ENCODE data around the gene RALGAPA2. TPM values are rescaled to one million over a fixed set of nuclear protein-coding genes. Genes with fewer than 3 reads are reported as not detected.

Gene RALGAPA2
- total and polyA plus RNA-seq, 2 of the 13 experiments (the other 11 are each of a cell fraction or from before 2014, with no cell fraction given) = 13.8 to 17.7 TPM

GRCh38 chr20:20473657-20474056, 238.8 kb downstream of the RALGAPA2 start (continued):
- TF ChIP-seq HOMEZ (CRISPR knock-in tag; IDR thresholded peaks at IDR 0.05; ENCODE audit: low read depth) (no peak), HNRNPL (IDR thresholded peaks at IDR 0.05; ENCODE audit: low read depth, low read length) (no peak)

GRCh38 chr20:20472684-20473274, 239.7 kb downstream of the RALGAPA2 start:
- in situ Hi-C loops (cut with HindIII; ENCODE audit: extremely low pct_ligation_motif_present, low pct_unique_long_range_greater_than_20kb) (no loop called here), intact Hi-C loops (cut with micrococcal nuclease; ENCODE audit: unreplicated experiment) (no loop called here)
- 84% methylated on average over 4 of the region's 4 CpGs for WGBS (ENCODE audit: low lambda C conversion rate)
- BruUV-seq (replicated peaks) = no TSS peak
- Histone ChIP-seq H3K27me3 (ENCODE audit: control insufficient read depth in 1 of 2, insufficient read depth in 2 of 2, low read length in 2 of 2) (no peaks in the 10 kb centered on the region), H2AFZ (ENCODE audit: low read length) (no peak overlapping the region), H3K9me3 (ENCODE audit: low read length) (no peaks in the 10 kb centered on the region), H3K27ac (ENCODE audit: extremely low read length, insufficient read depth, low read length) (no peak overlapping the region), H3K79me2 (ENCODE audit: insufficient read depth, low read length) (no peaks in the 10 kb centered on the region), H3K9ac (ENCODE audit: insufficient read depth, low read depth, low read length) (no peak overlapping the region), H3K36me3 (replicated peaks in 1 of 2; ENCODE audit: control insufficient read depth in 1 of 2, insufficient read depth in 2 of 2, low read length in 2 of 2) (peaks cover 3 to 5% of the 10 kb centered on the region in 2 experiments; a peak in 3 of 5 replicates), H3K4me1 (ENCODE audit: insufficient read depth, low read length) (no peaks in the 10 kb centered on the region), H4K20me1 (ENCODE audit: insufficient read depth, low read length) (no peaks in the 10 kb centered on the region), H3K4me2 (ENCODE audit: low read depth, low read length) (no peak overlapping the region), H3K4me3 (replicated peaks in 1 of 3; ENCODE audit: insufficient read depth in 1 of 3, low read depth in 2 of 3, low read length in 3 of 3) (no peak overlapping the region)
- no peak for DNase-seq (ENCODE audit: low spot score)
- POLR2A ChIA-PET = no interaction called here
- ATAC-seq = no peak
- FAIRE-seq = no peak
- CTCF ChIA-PET (ENCODE audit: low intra/inter-chr PET ratio, low total read pairs) = no interaction called here
- TF ChIP-seq GABPB1 (CRISPR knock-in tag; IDR thresholded peaks at IDR 0.05) (no peak), ZNF720 (CRISPR knock-in tag; IDR thresholded peaks at IDR 0.05) (no peak), HDAC1 (CRISPR knock-in tag; IDR thresholded peaks at IDR 0.05) (no peak), KDM4B (CRISPR knock-in tag; IDR thresholded peaks at IDR 0.05) (no peak), KDM5A (IDR thresholded peaks at IDR 0.05; ENCODE audit: borderline replicate concordance, low read length) (no peak), JARID2 (CRISPR knock-in tag; IDR thresholded peaks at IDR 0.05; ENCODE audit: insufficient replicate concordance) (no peak), EP300 (IDR thresholded peaks at IDR 0.05; ENCODE audit: low read depth in 2 of 2, low read length in 2 of 2) (no peak), EP300 (CRISPR knock-in tag; IDR thresholded peaks at IDR 0.05; ENCODE audit: borderline replicate concordance) (no peak), RORA (CRISPR knock-in tag; IDR thresholded peaks at IDR 0.05) (no peak), ZNF614 (CRISPR knock-in tag; IDR thresholded peaks at IDR 0.05; ENCODE audit: borderline replicate concordance) (no peak), SIN3B (IDR thresholded peaks at IDR 0.05; ENCODE audit: low read length) (no peak), ZNF263 (CRISPR knock-in tag; IDR thresholded peaks at IDR 0.05) (no peak), TSC22D2 (CRISPR knock-in tag; IDR thresholded peaks at IDR 0.05; ENCODE audit: borderline replicate concordance) (no peak), ZBTB34 (CRISPR knock-in tag; IDR thresholded peaks at IDR 0.05) (no peak), ZNF180 (CRISPR knock-in tag; IDR thresholded peaks at IDR 0.05; ENCODE audit: borderline replicate concordance, low read depth) (no peak), MED8 (CRISPR knock-in tag; IDR thresholded peaks at IDR 0.05; ENCODE audit: insufficient replicate concordance) (no peak), NFKB2 (CRISPR knock-in tag; IDR thresholded peaks at IDR 0.05; ENCODE audit: borderline replicate concordance) (no peak), HOXA3 (CRISPR knock-in tag; IDR thresholded peaks at IDR 0.05) (no peak), HCFC1 (IDR thresholded peaks at IDR 0.05; ENCODE audit: low read depth, low read length) (no peak)

Measured in HepG2 (cell line).